Activated CD4-positive, alpha-beta T cell treated with anti-CD3 and anti-CD28 coated beads, Interleukin-2, amount 50 U/mL, for 1 hour (primary cell): ENCODE measurements around the gene RNASE2.
"Not testable (repeated sequence)": the region's sequence is repeated elsewhere in the genome, so short reads cannot be mapped to it uniquely, and the experiment has no call there.

Source experiments
- DNase-seq: peaks from one replicate; pipeline ENCODE4 v3.0.0-alpha.2; 2020

Gene RNASE2

GRCh38 chr14:20982646-20983369 is 27.5 kb downstream of the RNASE2 start:
- no peak for DNase-seq

GRCh38 chr14:20985650-20986049 is 30.4 kb downstream of the RNASE2 start:
- DNase-seq = not testable (repeated sequence)

GRCh38 chr14:20986811-20987210 is 31.5 kb downstream of the RNASE2 start:
- no peak for DNase-seq

- no peak for DNase-seq
Measured at GRCh38 chr14:20988717-20989470, 33.6 kb downstream of the RNASE2 start.

- DNase-seq = no peak
Measured at GRCh38 chr14:20989471-20989786, 34.1 kb downstream of the RNASE2 start.

GRCh38 chr14:20989787-20990600 is 34.7 kb downstream of the RNASE2 start, which contains the start of gene METTL17:
METTL17 (plus strand) TSS chr14:20989980; CDS start chr14:20990003, 23 bp downstream.
- peak; percentile 76 for DNase-seq

- no peak for DNase-seq
Measured at GRCh38 chr14:20996521-20996920, 41.2 kb downstream of the RNASE2 start.

- no peak for DNase-seq
Measured at GRCh38 chr14:20997115-20997514, 41.8 kb downstream of the RNASE2 start.

- DNase-seq = no peak
Measured at GRCh38 chr14:20997564-20997963, 42.3 kb downstream of the RNASE2 start.

- no peak for DNase-seq
Measured at GRCh38 chr14:20998139-20998538, 42.9 kb downstream of the RNASE2 start.

GRCh38 chr14:20998674-20999366 is 43.5 kb downstream of the RNASE2 start, which contains the start of gene SLC39A2:
SLC39A2 (plus strand) TSS chr14:20999293; CDS start chr14:20999447, 154 bp downstream.
- DNase-seq = no peak

GRCh38 chr14:20999591-20999990 is 44.3 kb downstream of the RNASE2 start:
- DNase-seq = no peak

- no peak for DNase-seq
Measured at GRCh38 chr14:21001218-21001617, 45.9 kb downstream of the RNASE2 start.

GRCh38 chr14:21003788-21004346 is 48.6 kb downstream of the RNASE2 start:
- DNase-seq = no peak
